Measurements from ENCODE around the gene C1orf35. TPM values are rescaled to one million over a fixed set of nuclear protein-coding genes. Genes with fewer than 3 reads are reported as not detected.

C1orf35 gene
- total and polyA plus RNA-seq, 9 of the 15 experiments (the other 6 are each of a cell fraction or from before 2014, with no cell fraction given): 3.2 to 48.7 (median 12.5) TPM

GRCh38 chr1:228073061-228073856 lies 29.9 kb downstream of the C1orf35 start (continued):
- TF ChIP-seq ETV5 (CRISPR knock-in tag; IDR thresholded peaks at IDR 0.05; ENCODE audit: low read depth): no peak
- no peak for TF ChIP-seq STAT5B (CRISPR knock-in tag; IDR thresholded peaks at IDR 0.05)
- peak; percentile 48 for TF ChIP-seq POLR2G (IDR thresholded peaks at IDR 0.05; ENCODE audit: low read depth, low read length)
- TF ChIP-seq, protein P1, sequence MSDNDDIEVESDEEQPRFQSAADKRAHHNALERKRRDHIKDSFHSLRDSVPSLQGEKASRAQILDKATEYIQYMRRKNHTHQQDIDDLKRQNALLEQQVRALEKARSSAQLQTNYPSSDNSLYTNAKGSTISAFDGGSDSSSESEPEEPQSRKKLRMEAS (CRISPR knock-in tag; IDR thresholded peaks at IDR 0.05): no peak
- no peak for TF ChIP-seq ETV1 (tag; conservative IDR thresholded peaks at IDR 0.05; ENCODE audit: low read depth)
- TF ChIP-seq TAF15 (IDR thresholded peaks at IDR 0.05; ENCODE audit: low read depth, low read length): 0 out of 2 replicates have a peak, but pooled peaks have one; percentile 28
- TF ChIP-seq E2F6 (IDR thresholded peaks at IDR 0.05; ENCODE audit: borderline replicate concordance in 1 of 2, extremely low read depth in 1 of 2, insufficient read depth in 1 of 2, insufficient read length in 1 of 2, low read depth in 1 of 2, low read length in 1 of 2, poor library complexity in 1 of 2, severe bottlenecking in 1 of 2): no peak
- TF ChIP-seq SMARCA5 (IDR thresholded peaks at IDR 0.05): no peak
- no peak for TF ChIP-seq PPARD (CRISPR knock-in tag; IDR thresholded peaks at IDR 0.05)
- no peak for TF ChIP-seq ZNF561 (CRISPR knock-in tag; conservative IDR thresholded peaks at IDR 0.05)
- TF ChIP-seq, protein P2, sequence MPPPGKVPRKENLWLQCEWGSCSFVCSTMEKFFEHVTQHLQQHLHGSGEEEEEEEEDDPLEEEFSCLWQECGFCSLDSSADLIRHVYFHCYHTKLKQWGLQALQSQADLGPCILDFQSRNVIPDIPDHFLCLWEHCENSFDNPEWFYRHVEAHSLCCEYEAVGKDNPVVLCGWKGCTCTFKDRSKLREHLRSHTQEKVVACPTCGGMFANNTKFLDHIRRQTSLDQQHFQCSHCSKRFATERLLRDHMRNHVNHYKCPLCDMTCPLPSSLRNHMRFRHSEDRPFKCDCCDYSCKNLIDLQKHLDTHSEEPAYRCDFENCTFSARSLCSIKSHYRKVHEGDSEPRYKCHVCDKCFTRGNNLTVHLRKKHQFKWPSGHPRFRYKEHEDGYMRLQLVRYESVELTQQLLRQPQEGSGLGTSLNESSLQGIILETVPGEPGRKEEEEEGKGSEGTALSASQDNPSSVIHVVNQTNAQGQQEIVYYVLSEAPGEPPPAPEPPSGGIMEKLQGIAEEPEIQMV (tag; conservative IDR thresholded peaks at IDR 0.05; ENCODE audit: low read depth): no peak
